K562 (cell line): ENCODE measurements around the gene MBL2.

Experiments used
- MYC ChIP-seq, 2 experiments: fragments of 250-450 bp in 1 of 2; sonication (Bioruptor Pico) in 1 of 2; IDR thresholded peaks; 2 replicates each; pipeline versions ENCODE4 v1.5.1 to v1.6.1; 2012 to 2021; ENCODE audit warnings: low read depth in 2 of 2, borderline replicate concordance in 1 of 2, improper control_type of control experiment in 1 of 2, low read length in 1 of 2, mild to moderate bottlenecking in 1 of 2, moderate library complexity in 1 of 2
- TF ChIP-seq, protein P1 (sequence below), 3 experiments: IDR thresholded peaks in 2 of 3; conservative IDR thresholded peaks in 1 of 3; 2 replicates each; pipeline ENCODE4 v1.5.1; 2011 to 2012; ENCODE audit warnings: low read length in 3 of 3, mild to moderate bottlenecking in 3 of 3, control low read depth in 2 of 3, improper control_type of control experiment in 1 of 3, inconsistent platforms in 1 of 3, low read depth in 1 of 3, mixed read lengths in 1 of 3, moderate library complexity in 1 of 3; ENCODE audit not compliant: insufficient read depth in 2 of 3

GRCh38 chr10:52810761-52811160 is 38.2 kb upstream of the MBL2 start:
- no peak for TF ChIP-seq MYC (IDR thresholded peaks at IDR 0.05; ENCODE audit: low read depth, low read length)
- TF ChIP-seq MYC (CRISPR knock-in tag; IDR thresholded peaks at IDR 0.05; ENCODE audit: borderline replicate concordance, low read depth) = no peak
- TF ChIP-seq, protein P1, sequence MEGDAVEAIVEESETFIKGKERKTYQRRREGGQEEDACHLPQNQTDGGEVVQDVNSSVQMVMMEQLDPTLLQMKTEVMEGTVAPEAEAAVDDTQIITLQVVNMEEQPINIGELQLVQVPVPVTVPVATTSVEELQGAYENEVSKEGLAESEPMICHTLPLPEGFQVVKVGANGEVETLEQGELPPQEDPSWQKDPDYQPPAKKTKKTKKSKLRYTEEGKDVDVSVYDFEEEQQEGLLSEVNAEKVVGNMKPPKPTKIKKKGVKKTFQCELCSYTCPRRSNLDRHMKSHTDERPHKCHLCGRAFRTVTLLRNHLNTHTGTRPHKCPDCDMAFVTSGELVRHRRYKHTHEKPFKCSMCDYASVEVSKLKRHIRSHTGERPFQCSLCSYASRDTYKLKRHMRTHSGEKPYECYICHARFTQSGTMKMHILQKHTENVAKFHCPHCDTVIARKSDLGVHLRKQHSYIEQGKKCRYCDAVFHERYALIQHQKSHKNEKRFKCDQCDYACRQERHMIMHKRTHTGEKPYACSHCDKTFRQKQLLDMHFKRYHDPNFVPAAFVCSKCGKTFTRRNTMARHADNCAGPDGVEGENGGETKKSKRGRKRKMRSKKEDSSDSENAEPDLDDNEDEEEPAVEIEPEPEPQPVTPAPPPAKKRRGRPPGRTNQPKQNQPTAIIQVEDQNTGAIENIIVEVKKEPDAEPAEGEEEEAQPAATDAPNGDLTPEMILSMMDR (IDR thresholded peaks at IDR 0.05 in 2 of 3, conservative IDR thresholded peaks at IDR 0.05 in 1 of 3; ENCODE audit: insufficient read depth in 2 of 3, low read depth in 1 of 3, low read length in 3 of 3) = no peak
